ENCODE results near the gene C15orf62.

C15orf62 gene

GRCh38 chr15:40754883-40755811 lies 14.6 kb upstream of the C15orf62 start, which contains the start of gene RMDN3:
RMDN3 (minus strand) TSS chr15:40755254; CDS start chr15:40754783, 471 bp downstream.
- peak; percentile 83 to 89 for DNase-seq (ENCODE audit: low read depth in 1 of 2, low spot score in 1 of 2)

- no peak for DNase-seq (ENCODE audit: low read depth in 1 of 2, low spot score in 1 of 2)
Observed at GRCh38 chr15:40755812-40756208, 14.0 kb upstream of the C15orf62 start.

GRCh38 chr15:40756938-40757337 lies 12.8 kb upstream of the C15orf62 start:
- DNase-seq (ENCODE audit: low read depth in 1 of 2, low spot score in 1 of 2), result no peak

- DNase-seq (ENCODE audit: low read depth in 1 of 2, low spot score in 1 of 2), result no peak
Observed at GRCh38 chr15:40759961-40760360, 9.8 kb upstream of the C15orf62 start.

- peak in 1 of 2 donors; percentile 26 for DNase-seq (ENCODE audit: low read depth in 1 of 2, low spot score in 1 of 2)
Observed at GRCh38 chr15:40762919-40763800, 6.6 kb upstream of the C15orf62 start.

GRCh38 chr15:40763801-40764628 lies 5.8 kb upstream of the C15orf62 start, which contains the start of gene GCHFR:
GCHFR (plus strand) TSS chr15:40764068; CDS start chr15:40764181, 113 bp downstream.
- peak; percentile 34 to 61 for DNase-seq (ENCODE audit: low read depth in 1 of 2, low spot score in 1 of 2)

- no peak for DNase-seq (ENCODE audit: low read depth in 1 of 2, low spot score in 1 of 2)
Observed at GRCh38 chr15:40764629-40765103, 5.1 kb upstream of the C15orf62 start.

- no peak for DNase-seq (ENCODE audit: low read depth in 1 of 2, low spot score in 1 of 2)
Observed at GRCh38 chr15:40766194-40766815, 3.5 kb upstream of the C15orf62 start.

GRCh38 chr15:40766906-40767837 lies 2.6 kb upstream of the C15orf62 start:
- no peak for DNase-seq (ENCODE audit: low read depth in 1 of 2, low spot score in 1 of 2)

GRCh38 chr15:40767838-40768500 lies 1.8 kb upstream of the C15orf62 start:
- DNase-seq (ENCODE audit: low read depth in 1 of 2, low spot score in 1 of 2), result no peak

- DNase-seq (ENCODE audit: low read depth in 1 of 2, low spot score in 1 of 2), result no peak
Observed at GRCh38 chr15:40768521-40769273, 1.1 kb upstream of the C15orf62 start.

GRCh38 chr15:40770147-40770721 lies 454 bp downstream of the C15orf62 start:
- no peak for DNase-seq (ENCODE audit: low read depth in 1 of 2, low spot score in 1 of 2)

GRCh38 chr15:40771242-40771641 lies 1.5 kb downstream of the C15orf62 start:
- no peak for DNase-seq (ENCODE audit: low read depth in 1 of 2, low spot score in 1 of 2)

- no peak for DNase-seq (ENCODE audit: low read depth in 1 of 2, low spot score in 1 of 2)
Observed at GRCh38 chr15:40772014-40772413, 2.2 kb downstream of the C15orf62 start.

GRCh38 chr15:40773496-40773895 lies 3.7 kb downstream of the C15orf62 start:
- no peak for DNase-seq (ENCODE audit: low read depth in 1 of 2, low spot score in 1 of 2)

- no peak for DNase-seq (ENCODE audit: low read depth in 1 of 2, low spot score in 1 of 2)
Observed at GRCh38 chr15:40773902-40774301, 4.1 kb downstream of the C15orf62 start.

- DNase-seq (ENCODE audit: low read depth in 1 of 2, low spot score in 1 of 2), result no peak
Observed at GRCh38 chr15:40775007-40775406, 5.2 kb downstream of the C15orf62 start.
